Mononuclear cell (primary cell): ENCODE results near the gene ZEB2. TPM values are rescaled to one million over a fixed set of nuclear protein-coding genes. Genes with fewer than 3 reads are reported as not detected.

Experiments used
- H3K27me3 ChIP-seq: 2 replicates; pipeline ENCODE4 v1.6.0; 2011; ENCODE audit warnings: low read length, control low read depth; ENCODE audit not compliant: insufficient read depth
- H3K4me1 ChIP-seq: 2 replicates; pipeline ENCODE4 v1.5.1; 2011; ENCODE audit warnings: mild to moderate bottlenecking, low read length, control low read depth; ENCODE audit not compliant: insufficient read depth
- H3K4me3 ChIP-seq: 2 replicates; pipeline ENCODE4 v1.5.1; 2011; ENCODE audit warnings: mild to moderate bottlenecking, low read length, moderate library complexity
- H3K9me3 ChIP-seq: 2 replicates; pipeline ENCODE4 v1.5.1; 2011; ENCODE audit warnings: low read depth, mild to moderate bottlenecking, control low read depth, low read length
- total RNA-seq: library from RNA; depleted of rRNA; stranded (reverse); fragments of >200 nt; gene quantifications from one replicate; pipeline ENCODE4 v1.2.3, GENCODE V29; 2012

ZEB2 gene
- total RNA-seq, 1 donor: 511 TPM

- H3K27me3 ChIP-seq: no peaks in the 10 kb centered on the region
- peaks cover 60% of the 10 kb centered on the region for H3K4me1 ChIP-seq
- no peaks in the 10 kb centered on the region for H3K9me3 ChIP-seq
- no peak overlapping the region for H3K4me3 ChIP-seq
Observed at GRCh38 chr2:144479138-144479537, 40.8 kb downstream of the ZEB2 start.

- H3K4me1 ChIP-seq: peaks cover 65% of the 10 kb centered on the region
- H3K9me3 ChIP-seq: no peaks in the 10 kb centered on the region
- H3K4me3 ChIP-seq: no peak overlapping the region
- H3K27me3 ChIP-seq: no peaks in the 10 kb centered on the region
Observed at GRCh38 chr2:144477957-144478311, 42.0 kb downstream of the ZEB2 start.

GRCh38 chr2:144477281-144477956 lies 42.5 kb downstream of the ZEB2 start:
- Histone ChIP-seq H3K9me3 (no peaks in the 10 kb centered on the region), H3K4me3 (no peak overlapping the region), H3K4me1 (peaks cover 66% of the 10 kb centered on the region), H3K27me3 (no peaks in the 10 kb centered on the region)

GRCh38 chr2:144476682-144477081 lies 43.2 kb downstream of the ZEB2 start:
- Histone ChIP-seq H3K9me3 (no peaks in the 10 kb centered on the region), H3K27me3 (no peaks in the 10 kb centered on the region), H3K4me3 (no peak overlapping the region), H3K4me1 (peaks cover 60% of the 10 kb centered on the region)

GRCh38 chr2:144475569-144476275 lies 44.2 kb downstream of the ZEB2 start:
- Histone ChIP-seq H3K4me3 (no peak overlapping the region), H3K4me1 (peaks cover 64% of the 10 kb centered on the region), H3K9me3 (no peaks in the 10 kb centered on the region), H3K27me3 (no peaks in the 10 kb centered on the region)

GRCh38 chr2:144475044-144475443 lies 44.9 kb downstream of the ZEB2 start:
- Histone ChIP-seq H3K4me1 (peaks cover 60% of the 10 kb centered on the region), H3K9me3 (no peaks in the 10 kb centered on the region), H3K27me3 (no peaks in the 10 kb centered on the region), H3K4me3 (no peak overlapping the region)

- Histone ChIP-seq H3K9me3 (no peaks in the 10 kb centered on the region), H3K27me3 (no peaks in the 10 kb centered on the region), H3K4me1 (peaks cover 53% of the 10 kb centered on the region), H3K4me3 (no peak overlapping the region)
Observed at GRCh38 chr2:144474017-144474416, 45.9 kb downstream of the ZEB2 start.

- Histone ChIP-seq H3K9me3 (no peaks in the 10 kb centered on the region), H3K4me3 (no peak overlapping the region), H3K27me3 (no peaks in the 10 kb centered on the region), H3K4me1 (peaks cover 55% of the 10 kb centered on the region)
Observed at GRCh38 chr2:144472911-144473310, 47.0 kb downstream of the ZEB2 start.

GRCh38 chr2:144472046-144472412 lies 47.9 kb downstream of the ZEB2 start:
- no peak overlapping the region for H3K4me3 ChIP-seq

GRCh38 chr2:144471305-144472045 lies 48.4 kb downstream of the ZEB2 start:
- Histone ChIP-seq H3K27me3 (no peaks in the 10 kb centered on the region), H3K9me3 (no peaks in the 10 kb centered on the region), H3K4me3 (no peak overlapping the region), H3K4me1 (peaks cover 49% of the 10 kb centered on the region)

More at GRCh38 chr2:144472046-144472412, 47.9 kb downstream of the ZEB2 start:
- H3K27me3 ChIP-seq: no peaks in the 10 kb centered on the region
- H3K9me3 ChIP-seq: no peaks in the 10 kb centered on the region
- H3K4me1 ChIP-seq: peaks cover 49% of the 10 kb centered on the region

GRCh38 chr2:144470816-144471215 lies 49.1 kb downstream of the ZEB2 start:
- H3K9me3 ChIP-seq: no peaks in the 10 kb centered on the region
- no peak overlapping the region for H3K4me3 ChIP-seq
- H3K27me3 ChIP-seq: no peaks in the 10 kb centered on the region
- H3K4me1 ChIP-seq: peaks cover 43% of the 10 kb centered on the region

GRCh38 chr2:144470334-144470733 lies 49.6 kb downstream of the ZEB2 start:
- H3K4me3 ChIP-seq: no peak overlapping the region
- H3K4me1 ChIP-seq: peaks cover 38% of the 10 kb centered on the region

GRCh38 chr2:144469798-144470197 lies 50.1 kb downstream of the ZEB2 start:
- H3K4me1 ChIP-seq: peaks cover 38% of the 10 kb centered on the region
- H3K9me3 ChIP-seq: no peaks in the 10 kb centered on the region
- no peaks in the 10 kb centered on the region for H3K27me3 ChIP-seq

More at GRCh38 chr2:144470334-144470733, 49.6 kb downstream of the ZEB2 start:
- H3K27me3 ChIP-seq: no peaks in the 10 kb centered on the region
- no peaks in the 10 kb centered on the region for H3K9me3 ChIP-seq

GRCh38 chr2:144468823-144469595 lies 50.9 kb downstream of the ZEB2 start:
- H3K4me1 ChIP-seq: peaks cover 33% of the 10 kb centered on the region
- no peak overlapping the region for H3K4me3 ChIP-seq
- H3K27me3 ChIP-seq: no peaks in the 10 kb centered on the region
- H3K9me3 ChIP-seq: no peaks in the 10 kb centered on the region

More at GRCh38 chr2:144469798-144470197, 50.1 kb downstream of the ZEB2 start:
- no peak overlapping the region for H3K4me3 ChIP-seq
